ENCODE measurements around the gene SLC29A4.
A peak's percentile ranks its signal among the peaks of the same experiment; 100 is the strongest.
"Not testable (repeated sequence)": the region's sequence is repeated elsewhere in the genome, so short reads cannot be mapped to it uniquely, and the experiment has no call there.

The SLC29A4 gene

GRCh38 chr7:5281598-5282500, 894 bp upstream of the SLC29A4 start:
- H3K27me3 ChIP-seq (ENCODE audit: insufficient read depth, low read length); H3K9me3 ChIP-seq (ENCODE audit: low read length); H2AFZ ChIP-seq (ENCODE audit: low read depth, low read length): not testable (repeated sequence)

GRCh38 chr7:5283421-5284303, 919 bp downstream of the SLC29A4 start:
- H3K36me3 ChIP-seq (ENCODE audit: insufficient read depth, low read length), result peaks cover 9% of the 10 kb centered on the region
- H3K4me3 ChIP-seq (ENCODE audit: low read length), result peak overlapping the region; percentile 71
- no peaks in the 10 kb centered on the region for H3K27me3 ChIP-seq (ENCODE audit: insufficient read depth, low read length)
- H3K4me1 ChIP-seq (ENCODE audit: insufficient read depth, low read length), result peaks cover 7% of the 10 kb centered on the region
- H3K9me3 ChIP-seq (ENCODE audit: low read length), result no peaks in the 10 kb centered on the region
- peak overlapping the region; percentile 54 for H2AFZ ChIP-seq (ENCODE audit: low read depth, low read length)

More at GRCh38 chr7:5281598-5282500, 894 bp upstream of the SLC29A4 start:
- H3K36me3 ChIP-seq (ENCODE audit: insufficient read depth, low read length); H3K4me1 ChIP-seq (ENCODE audit: insufficient read depth, low read length); H3K4me3 ChIP-seq (ENCODE audit: low read length): not testable (repeated sequence)

GRCh38 chr7:5284304-5285281, 1.9 kb downstream of the SLC29A4 start:
- peaks cover 7% of the 10 kb centered on the region for H3K4me1 ChIP-seq (ENCODE audit: insufficient read depth, low read length)
- no peak overlapping the region for H2AFZ ChIP-seq (ENCODE audit: low read depth, low read length)
- H3K4me3 ChIP-seq (ENCODE audit: low read length), result peak overlapping the region; percentile 71
- H3K36me3 ChIP-seq (ENCODE audit: insufficient read depth, low read length), result peaks cover 18% of the 10 kb centered on the region
- no peaks in the 10 kb centered on the region for H3K27me3 ChIP-seq (ENCODE audit: insufficient read depth, low read length)
- no peaks in the 10 kb centered on the region for H3K9me3 ChIP-seq (ENCODE audit: low read length)

GRCh38 chr7:5286933-5287332, 4.2 kb downstream of the SLC29A4 start:
- H3K9me3 ChIP-seq (ENCODE audit: low read length), result no peaks in the 10 kb centered on the region
- H3K4me3 ChIP-seq (ENCODE audit: low read length), result no peak overlapping the region
- peaks cover 34% of the 10 kb centered on the region for H3K36me3 ChIP-seq (ENCODE audit: insufficient read depth, low read length)
- peaks cover 7% of the 10 kb centered on the region for H3K4me1 ChIP-seq (ENCODE audit: insufficient read depth, low read length)
- no peak overlapping the region for H2AFZ ChIP-seq (ENCODE audit: low read depth, low read length)
- H3K27me3 ChIP-seq (ENCODE audit: insufficient read depth, low read length), result no peaks in the 10 kb centered on the region

GRCh38 chr7:5287373-5287772, 4.6 kb downstream of the SLC29A4 start:
- not testable (repeated sequence) for H3K9me3 ChIP-seq (ENCODE audit: low read length); H3K4me3 ChIP-seq (ENCODE audit: low read length); H2AFZ ChIP-seq (ENCODE audit: low read depth, low read length); H3K4me1 ChIP-seq (ENCODE audit: insufficient read depth, low read length); H3K27me3 ChIP-seq (ENCODE audit: insufficient read depth, low read length)
- H3K36me3 ChIP-seq (ENCODE audit: insufficient read depth, low read length), result peaks cover 36% of the 10 kb centered on the region

- H3K4me1 ChIP-seq (ENCODE audit: insufficient read depth, low read length), result peaks cover 7% of the 10 kb centered on the region
- no peak overlapping the region for H2AFZ ChIP-seq (ENCODE audit: low read depth, low read length)
- no peaks in the 10 kb centered on the region for H3K27me3 ChIP-seq (ENCODE audit: insufficient read depth, low read length)
- H3K4me3 ChIP-seq (ENCODE audit: low read length), result no peak overlapping the region
- peaks cover 36% of the 10 kb centered on the region for H3K36me3 ChIP-seq (ENCODE audit: insufficient read depth, low read length)
- H3K9me3 ChIP-seq (ENCODE audit: low read length), result no peaks in the 10 kb centered on the region
These were observed 5.1 kb downstream of the SLC29A4 start for GRCh38 chr7:5287802-5288201.

GRCh38 chr7:5288560-5288959, 5.8 kb downstream of the SLC29A4 start:
- H3K4me1 ChIP-seq (ENCODE audit: insufficient read depth, low read length); H3K27me3 ChIP-seq (ENCODE audit: insufficient read depth, low read length); H2AFZ ChIP-seq (ENCODE audit: low read depth, low read length); H3K9me3 ChIP-seq (ENCODE audit: low read length); H3K4me3 ChIP-seq (ENCODE audit: low read length): not testable (repeated sequence)
- peaks cover 40% of the 10 kb centered on the region for H3K36me3 ChIP-seq (ENCODE audit: insufficient read depth, low read length)

GRCh38 chr7:5289355-5289754, 6.6 kb downstream of the SLC29A4 start:
- Histone ChIP-seq H3K27me3 (ENCODE audit: insufficient read depth, low read length) (no peaks in the 10 kb centered on the region), H3K4me3 (ENCODE audit: low read length) (no peak overlapping the region), H3K4me1 (ENCODE audit: insufficient read depth, low read length) (peaks cover 5% of the 10 kb centered on the region), H3K36me3 (ENCODE audit: insufficient read depth, low read length) (peaks cover 44% of the 10 kb centered on the region), H2AFZ (ENCODE audit: low read depth, low read length) (no peak overlapping the region), H3K9me3 (ENCODE audit: low read length) (peaks cover 5% of the 10 kb centered on the region)

GRCh38 chr7:5291301-5291700, 8.6 kb downstream of the SLC29A4 start:
- Histone ChIP-seq H3K36me3 (ENCODE audit: insufficient read depth, low read length) (peaks cover 56% of the 10 kb centered on the region), H2AFZ (ENCODE audit: low read depth, low read length) (no peak overlapping the region), H3K27me3 (ENCODE audit: insufficient read depth, low read length) (no peaks in the 10 kb centered on the region), H3K4me3 (ENCODE audit: low read length) (no peak overlapping the region), H3K9me3 (ENCODE audit: low read length) (peaks cover 7% of the 10 kb centered on the region), H3K4me1 (ENCODE audit: insufficient read depth, low read length) (no peaks in the 10 kb centered on the region)

- not testable (repeated sequence) for H3K4me3 ChIP-seq (ENCODE audit: low read length); H3K4me1 ChIP-seq (ENCODE audit: insufficient read depth, low read length); H3K27me3 ChIP-seq (ENCODE audit: insufficient read depth, low read length); H3K9me3 ChIP-seq (ENCODE audit: low read length); H2AFZ ChIP-seq (ENCODE audit: low read depth, low read length)
- peaks cover 54% of the 10 kb centered on the region for H3K36me3 ChIP-seq (ENCODE audit: insufficient read depth, low read length)
These were observed 9.1 kb downstream of the SLC29A4 start for GRCh38 chr7:5291711-5292335.

- Histone ChIP-seq H3K27me3 (ENCODE audit: insufficient read depth, low read length) (no peaks in the 10 kb centered on the region), H3K9me3 (ENCODE audit: low read length) (peaks cover 7% of the 10 kb centered on the region), H3K36me3 (ENCODE audit: insufficient read depth, low read length) (peaks cover 62% of the 10 kb centered on the region), H3K4me3 (ENCODE audit: low read length) (no peak overlapping the region), H3K4me1 (ENCODE audit: insufficient read depth, low read length) (no peaks in the 10 kb centered on the region), H2AFZ (ENCODE audit: low read depth, low read length) (no peak overlapping the region)
These were observed 11.6 kb downstream of the SLC29A4 start for GRCh38 chr7:5294169-5294987.
